GM12872 (cell line): ENCODE results near the gene PPP6R2.

Experiments
- TF ChIP-seq, protein P1 (sequence below): IDR thresholded peaks from 3 replicates; pipeline ENCODE4 v1.5.1; 2011; ENCODE audit warnings: low read depth, mild to moderate bottlenecking, low read length, moderate library complexity; ENCODE audit not compliant: insufficient read depth

The PPP6R2 gene

GRCh38 chr22:50313021-50313420, 30.1 kb upstream of the PPP6R2 start:
- TF ChIP-seq, protein P1, sequence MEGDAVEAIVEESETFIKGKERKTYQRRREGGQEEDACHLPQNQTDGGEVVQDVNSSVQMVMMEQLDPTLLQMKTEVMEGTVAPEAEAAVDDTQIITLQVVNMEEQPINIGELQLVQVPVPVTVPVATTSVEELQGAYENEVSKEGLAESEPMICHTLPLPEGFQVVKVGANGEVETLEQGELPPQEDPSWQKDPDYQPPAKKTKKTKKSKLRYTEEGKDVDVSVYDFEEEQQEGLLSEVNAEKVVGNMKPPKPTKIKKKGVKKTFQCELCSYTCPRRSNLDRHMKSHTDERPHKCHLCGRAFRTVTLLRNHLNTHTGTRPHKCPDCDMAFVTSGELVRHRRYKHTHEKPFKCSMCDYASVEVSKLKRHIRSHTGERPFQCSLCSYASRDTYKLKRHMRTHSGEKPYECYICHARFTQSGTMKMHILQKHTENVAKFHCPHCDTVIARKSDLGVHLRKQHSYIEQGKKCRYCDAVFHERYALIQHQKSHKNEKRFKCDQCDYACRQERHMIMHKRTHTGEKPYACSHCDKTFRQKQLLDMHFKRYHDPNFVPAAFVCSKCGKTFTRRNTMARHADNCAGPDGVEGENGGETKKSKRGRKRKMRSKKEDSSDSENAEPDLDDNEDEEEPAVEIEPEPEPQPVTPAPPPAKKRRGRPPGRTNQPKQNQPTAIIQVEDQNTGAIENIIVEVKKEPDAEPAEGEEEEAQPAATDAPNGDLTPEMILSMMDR, result no peak

GRCh38 chr22:50313600-50313999, 29.5 kb upstream of the PPP6R2 start:
- TF ChIP-seq, protein P1, result no peak

DNA sequence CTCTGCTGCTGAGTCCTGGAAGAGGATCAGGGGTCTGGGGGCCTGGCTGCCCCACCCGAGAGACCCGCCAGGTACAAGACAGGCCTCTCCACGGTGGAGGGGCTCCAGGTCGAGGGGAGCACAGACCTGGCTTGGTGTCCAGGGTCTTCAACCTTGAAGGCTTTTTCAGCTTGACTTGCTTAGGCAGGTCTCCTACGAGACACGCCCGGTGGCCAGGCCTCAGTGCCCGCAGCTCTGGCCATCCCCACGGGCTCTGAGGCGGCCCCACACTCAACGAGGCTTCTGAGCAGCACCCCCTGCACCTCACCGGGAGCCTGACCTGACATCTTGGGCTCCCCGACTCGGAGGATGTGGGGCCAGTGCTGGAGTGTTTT, 29.1 kb upstream of the PPP6R2 start:
- TF ChIP-seq, protein P1, result no peak

- TF ChIP-seq, protein P1, result no peak
Observed at GRCh38 chr22:50314455-50315288, 28.5 kb upstream of the PPP6R2 start.

DNA sequence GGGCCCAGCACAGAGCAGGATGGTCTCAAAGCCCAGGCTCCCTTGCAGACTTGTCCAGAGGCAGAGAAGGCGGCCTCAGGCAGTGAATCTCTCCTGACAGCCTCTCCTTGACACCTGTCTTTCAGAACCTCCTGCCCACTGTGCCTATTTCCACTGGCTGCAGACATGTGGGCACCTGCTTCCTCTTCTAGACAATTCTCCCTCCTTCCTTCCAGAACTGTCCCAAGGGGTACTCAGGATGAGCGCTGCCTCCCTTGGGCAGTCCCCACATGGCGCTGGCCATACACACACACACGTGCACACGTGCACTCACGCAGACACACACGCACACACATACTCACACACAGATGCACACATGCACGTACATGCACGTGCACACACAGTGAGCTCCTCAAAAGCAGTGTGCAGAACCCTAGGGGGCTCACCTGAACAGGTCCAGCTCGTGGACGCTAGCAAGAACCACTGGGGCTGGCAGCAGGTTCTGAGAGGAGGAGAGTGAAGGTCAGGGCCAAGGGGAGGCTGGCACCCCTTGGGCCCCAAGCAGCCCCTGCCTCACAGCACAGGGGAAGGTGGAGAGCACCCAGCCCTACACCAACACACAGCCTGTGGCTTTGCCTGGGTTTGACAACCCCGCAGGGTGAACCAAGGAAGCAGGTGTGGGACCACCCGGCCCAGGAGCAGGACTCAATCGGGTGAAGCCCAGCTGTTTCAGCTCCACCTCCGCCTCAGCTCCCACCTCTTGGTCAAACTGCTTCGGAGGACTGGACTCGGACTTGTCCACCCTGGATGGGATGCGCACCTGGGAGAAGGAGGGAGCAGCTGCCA, 27.6 kb upstream of the PPP6R2 start:
- TF ChIP-seq, protein P1, result no peak

DNA sequence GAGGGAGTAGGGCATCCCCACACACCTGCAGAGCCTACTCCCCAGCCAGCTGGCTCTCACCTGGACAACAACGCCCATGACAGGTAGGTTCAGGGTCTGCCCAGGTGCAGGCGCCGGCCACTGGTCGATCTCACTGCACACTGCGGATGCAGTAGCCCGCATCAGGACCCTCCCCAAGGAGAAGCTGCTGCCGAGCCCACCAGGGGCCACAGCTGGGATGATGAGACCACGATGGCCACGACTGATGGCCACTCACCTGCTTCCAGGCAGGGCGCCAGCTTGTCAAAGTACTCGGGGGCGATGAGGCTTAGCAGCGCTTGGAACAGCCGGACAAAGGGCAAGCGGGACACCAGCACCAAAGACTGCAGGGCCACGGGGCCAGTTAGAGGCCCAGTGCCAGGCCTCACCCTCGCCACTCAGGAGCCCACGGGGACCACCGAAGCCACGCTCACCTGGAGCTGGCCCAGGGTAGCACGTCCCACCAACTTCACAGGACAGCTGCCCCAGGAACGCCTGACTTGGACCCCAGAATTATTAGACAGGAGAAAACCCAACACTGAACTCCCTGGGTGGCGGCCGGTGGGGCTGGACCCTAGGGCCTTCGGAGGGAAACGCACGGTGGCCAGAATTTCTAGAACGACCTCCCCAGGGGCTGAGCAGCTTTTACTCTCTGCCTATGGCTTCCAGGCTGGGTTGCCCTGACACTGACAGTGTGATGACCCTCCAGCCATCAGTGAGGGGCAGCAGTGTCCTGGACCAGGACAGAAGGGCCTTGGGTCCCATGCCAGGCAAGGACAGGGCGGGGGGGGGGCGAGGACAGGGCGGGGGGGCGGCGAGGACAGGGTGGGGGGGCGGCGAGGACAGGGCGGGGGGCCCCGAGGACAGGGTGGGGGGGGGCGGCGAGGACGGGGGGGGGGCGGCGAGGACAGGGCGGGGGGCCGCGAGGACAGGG, 26.7 kb upstream of the PPP6R2 start:
- TF ChIP-seq, protein P1, result no peak

DNA sequence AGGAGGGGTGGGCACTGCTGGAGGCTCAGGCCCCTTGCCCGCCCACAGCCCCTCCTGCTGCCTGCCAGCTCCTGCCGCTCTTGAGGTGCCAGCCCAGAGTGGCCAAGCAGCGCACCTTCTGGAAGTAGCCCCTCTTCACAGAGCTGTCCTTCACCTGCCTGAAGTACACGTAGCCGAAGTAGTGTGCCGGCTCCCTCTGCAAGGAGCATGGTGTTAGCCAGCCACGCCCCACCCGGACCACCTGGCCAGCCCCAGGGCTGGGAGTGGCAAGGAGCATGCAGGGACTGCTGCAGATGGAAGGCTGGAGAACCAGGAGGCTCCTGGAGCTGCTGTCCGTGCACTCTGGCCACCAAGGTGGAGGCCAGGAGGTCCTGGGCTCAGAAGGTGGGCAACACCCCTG, 25.9 kb upstream of the PPP6R2 start:
- TF ChIP-seq, protein P1, result no peak
